ENCODE measurements around the gene IL22RA1. TPM values are rescaled to one million over a fixed set of nuclear protein-coding genes. Genes with fewer than 3 reads are reported as not detected.

The IL22RA1 gene
- total and polyA plus RNA-seq, 8 donors: 0.26 to 0.73 (median 0.43) TPM

DNA sequence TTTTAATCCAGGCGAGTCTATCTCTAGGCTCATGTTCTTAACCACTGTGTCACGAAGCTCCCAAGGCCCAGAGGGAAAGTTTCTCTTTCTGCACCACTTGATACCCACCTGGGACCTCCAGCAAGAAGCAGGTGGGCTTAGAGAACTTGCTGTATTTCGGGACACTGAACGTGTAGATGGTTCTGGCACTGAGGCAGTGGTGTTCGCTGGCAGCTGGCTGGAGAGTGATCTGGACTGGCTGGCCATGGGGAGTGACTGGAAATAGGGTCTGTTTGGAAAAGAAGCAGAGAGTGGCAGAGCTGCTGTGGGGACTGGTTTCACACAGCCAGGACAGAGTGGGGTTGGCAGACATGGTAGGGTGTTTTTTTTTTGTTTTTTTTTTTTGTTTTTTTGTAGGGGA, 16.4 kb upstream of the IL22RA1 start:
- no peak overlapping the region for H3K4me3 ChIP-seq
- ATAC-seq (no peak), DNase-seq (no peak)
- intact Hi-C loops (cut with DNase I): no loop called here
- peaks cover 0 to 9% of the 10 kb centered on the region in 2 donors for H3K36me3 ChIP-seq
- no peaks in the 10 kb centered on the region for H3K9me3 ChIP-seq
- TF ChIP-seq CTCF (IDR thresholded peaks at IDR 0.05): no peak
- no peak overlapping the region for H3K27ac ChIP-seq
- H3K27me3 ChIP-seq: no peaks in the 10 kb centered on the region
- no peaks in the 10 kb centered on the region for H3K4me1 ChIP-seq

GRCh38 chr1:24157918-24158481, 15.1 kb upstream of the IL22RA1 start:
- Histone ChIP-seq H3K36me3 (peaks cover 0 to 9% of the 10 kb centered on the region in 2 donors), H3K4me1 (no peaks in the 10 kb centered on the region), H3K27ac (no peak overlapping the region), H3K4me3 (no peak overlapping the region), H3K27me3 (peaks cover 0 to 6% of the 10 kb centered on the region in 2 donors), H3K9me3 (no peaks in the 10 kb centered on the region)
- intact Hi-C loops (cut with DNase I): no loop called here
- TF ChIP-seq CTCF (IDR thresholded peaks at IDR 0.05): no peak
- DNase-seq: no peak
- ATAC-seq: no peak

DNA sequence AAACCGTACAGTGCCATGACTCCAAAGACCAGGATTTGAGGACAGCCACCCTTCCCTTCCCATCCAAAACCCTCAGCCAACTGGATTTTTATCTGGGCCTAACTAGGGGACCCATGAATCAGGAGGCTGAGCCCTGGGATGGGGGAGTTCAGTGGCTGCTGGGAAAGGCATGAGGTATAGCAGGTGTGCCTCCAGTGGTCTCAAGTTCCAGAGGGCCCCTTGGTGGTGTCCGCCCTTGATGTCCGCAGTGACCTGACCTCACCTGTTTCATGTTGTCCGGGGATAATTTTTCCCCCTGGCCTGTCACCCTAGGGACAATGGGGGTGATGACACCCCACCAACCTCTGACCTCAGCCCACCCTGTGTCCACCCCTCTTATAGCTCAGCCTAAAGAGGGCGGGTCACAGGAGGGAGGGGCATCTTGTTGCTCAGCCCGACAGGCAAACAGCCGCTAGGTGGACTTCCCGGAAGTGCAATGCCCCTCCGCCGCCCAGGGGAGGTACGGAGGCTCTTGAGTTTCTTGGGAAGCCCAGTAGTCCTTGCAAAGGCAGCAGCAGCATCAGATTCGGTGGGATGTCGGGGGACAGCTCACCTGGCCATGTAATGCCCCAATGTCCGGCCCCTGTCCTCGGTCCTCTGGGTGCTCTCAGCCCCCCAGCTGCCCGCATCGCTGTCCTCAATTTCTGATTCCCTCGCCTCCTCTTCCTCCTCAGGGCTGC, 13.8 kb upstream of the IL22RA1 start:
- no peak for DNase-seq
- intact Hi-C loops (cut with DNase I): no loop called here
- Histone ChIP-seq H3K4me3 (no peak overlapping the region), H3K27ac (no peak overlapping the region), H3K36me3 (peaks cover 0 to 9% of the 10 kb centered on the region in 2 donors), H3K4me1 (no peaks in the 10 kb centered on the region), H3K27me3 (peaks cover 4 to 18% of the 10 kb centered on the region in 2 donors), H3K9me3 (no peaks in the 10 kb centered on the region)
- no peak for ATAC-seq
- no peak for TF ChIP-seq CTCF (IDR thresholded peaks at IDR 0.05)

DNA sequence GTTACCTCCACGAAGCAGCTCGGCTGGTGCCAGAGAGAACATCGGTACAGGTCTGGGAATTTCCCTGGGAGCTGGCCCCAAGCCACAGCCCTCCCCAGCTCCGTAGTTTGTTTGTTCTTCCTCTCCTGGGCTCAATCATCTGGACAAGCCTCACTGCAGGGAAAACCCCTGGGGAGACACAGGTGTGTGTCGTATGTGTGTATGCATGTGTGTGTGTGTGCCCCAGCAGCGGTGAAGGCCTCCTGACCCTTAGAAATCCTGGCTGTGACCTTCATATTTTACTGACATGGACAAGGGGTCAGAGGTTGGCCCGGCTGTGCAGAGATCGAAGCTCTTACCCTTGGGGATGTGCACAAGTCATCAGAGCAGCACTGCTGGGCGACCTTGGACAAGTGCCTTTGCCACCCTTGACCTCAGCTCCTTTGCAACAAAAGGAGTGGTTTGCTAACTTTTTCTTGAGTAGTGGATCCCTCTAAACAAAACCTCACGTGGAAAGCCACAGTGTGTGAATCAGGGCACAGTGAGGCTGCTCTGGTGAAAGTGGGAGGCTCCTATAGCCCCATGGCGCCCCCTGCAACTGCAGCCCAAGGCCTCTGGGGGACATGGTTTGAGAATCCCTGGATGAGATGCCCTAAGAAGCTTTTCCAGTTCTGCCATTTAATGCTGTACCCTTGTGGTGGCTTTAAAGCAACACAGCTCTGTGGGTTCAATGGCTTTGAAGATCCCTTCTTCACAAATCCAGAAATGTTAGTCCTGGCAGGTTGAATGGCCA, 12.3 kb upstream of the IL22RA1 start:
- TF ChIP-seq CTCF (IDR thresholded peaks at IDR 0.05): no peak
- H3K36me3 ChIP-seq: peaks cover 0 to 9% of the 10 kb centered on the region in 2 donors
- peaks cover 5 to 34% of the 10 kb centered on the region in 2 donors for H3K27me3 ChIP-seq
- no peaks in the 10 kb centered on the region for H3K9me3 ChIP-seq
- DNase-seq: no peak
- intact Hi-C loops (cut with DNase I): no loop called here
- H3K4me1 ChIP-seq: peaks cover 0 to 11% of the 10 kb centered on the region in 2 donors
- peak; percentile 19 for ATAC-seq
- H3K27ac ChIP-seq: no peak overlapping the region
- no peak overlapping the region for H3K4me3 ChIP-seq

DNA sequence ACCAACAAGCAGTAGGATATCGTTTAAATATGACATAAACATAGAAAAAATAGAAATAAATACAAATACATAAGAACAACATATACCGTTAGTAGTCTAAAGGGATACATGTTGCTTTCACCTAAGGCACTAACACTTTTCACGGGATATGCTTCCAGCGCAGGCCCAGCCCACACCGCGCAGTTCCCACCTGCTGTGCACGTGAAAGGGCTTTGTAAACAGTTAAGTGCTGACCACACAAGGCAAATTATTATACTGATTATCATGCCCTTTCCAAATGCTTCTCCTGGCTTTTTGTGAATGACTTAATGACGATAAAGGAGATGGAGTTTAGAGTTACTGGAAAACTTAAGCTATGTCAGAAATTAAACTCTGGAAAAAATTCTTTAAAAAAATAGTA, 11.3 kb upstream of the IL22RA1 start:
- H3K27me3 ChIP-seq: peaks cover 5 to 43% of the 10 kb centered on the region in 2 donors
- TF ChIP-seq CTCF (IDR thresholded peaks at IDR 0.05): no peak
- intact Hi-C loops (cut with DNase I): no loop called here
- H3K4me3 ChIP-seq: no peak overlapping the region
- H3K27ac ChIP-seq: no peak overlapping the region
- no peaks in the 10 kb centered on the region for H3K9me3 ChIP-seq
- ATAC-seq (no peak), DNase-seq (no peak)
- peaks cover 5 to 18% of the 10 kb centered on the region in 2 donors for H3K4me1 ChIP-seq
- peaks cover 0 to 9% of the 10 kb centered on the region in 2 donors for H3K36me3 ChIP-seq

Measured in left lung (tissue), 10 donors.